Mucosa of stomach (tissue), 1 donor: ENCODE data around the gene UFM1.
"Not testable (repeated sequence)": the region's sequence is repeated elsewhere in the genome, so short reads cannot be mapped to it uniquely, and the experiment has no call there.

ENCODE experiments used
- H3K27me3 ChIP-seq: one replicate; pipeline ENCODE4 v1.7.0; 2013; ENCODE audit warnings: mild to moderate bottlenecking, low read length; ENCODE audit not compliant: control insufficient read depth, insufficient read depth
- H3K36me3 ChIP-seq: one replicate; pipeline ENCODE4 v1.7.0; 2013; ENCODE audit warnings: low read length; ENCODE audit not compliant: control insufficient read depth, insufficient read depth
- H3K4me1 ChIP-seq: one replicate; pipeline ENCODE4 v1.7.0; 2013; ENCODE audit warnings: mild to moderate bottlenecking, low read length; ENCODE audit not compliant: control insufficient read depth, insufficient read depth
- H3K4me3 ChIP-seq: one replicate; pipeline ENCODE4 v1.7.0; 2013; ENCODE audit warnings: low read length
- H3K9ac ChIP-seq: one replicate; pipeline ENCODE4 v1.7.0; 2013; ENCODE audit warnings: mild to moderate bottlenecking, low read length, moderate library complexity
- H3K9me3 ChIP-seq: one replicate; pipeline ENCODE4 v1.7.0; 2013; ENCODE audit warnings: mild to moderate bottlenecking, low read length, moderate library complexity; ENCODE audit not compliant: control insufficient read depth
- donor health status: Pancreatic carcinoma.

The UFM1 gene

GRCh38 chr13:38370096-38370495, 20.4 kb downstream of the UFM1 start:
- not testable (repeated sequence) for H3K4me1 ChIP-seq, H3K36me3 ChIP-seq, H3K27me3 ChIP-seq, H3K4me3 ChIP-seq, H3K9me3 ChIP-seq, H3K9ac ChIP-seq

DNA sequence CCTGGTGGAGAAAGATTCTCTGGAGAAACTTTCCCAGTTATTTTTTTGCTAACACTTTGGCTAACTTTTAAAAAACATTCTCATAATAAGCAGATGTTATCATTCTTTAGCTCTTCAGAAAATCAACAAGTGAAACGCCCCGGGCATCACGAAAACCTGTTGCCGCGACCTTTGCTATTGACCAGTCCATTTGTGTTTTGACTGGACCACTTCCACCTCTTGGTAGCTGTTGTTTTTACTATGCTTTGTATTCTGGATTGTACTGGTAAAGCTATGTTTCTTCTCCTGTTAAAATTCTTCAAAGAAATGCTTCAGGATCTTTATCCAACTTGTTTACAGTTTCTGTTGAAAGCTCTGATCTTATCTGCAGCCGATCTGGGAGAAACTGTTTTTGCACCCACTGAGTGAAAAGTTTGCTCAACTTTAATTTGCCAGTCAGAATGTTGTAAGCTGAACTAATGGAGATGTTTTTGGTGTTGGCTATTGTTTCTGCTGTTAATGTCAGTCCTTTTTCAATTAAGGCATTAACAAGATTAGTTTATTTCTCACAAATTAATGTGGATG, 23.3 kb downstream of the UFM1 start:
- Histone ChIP-seq H3K36me3 (no peaks in the 10 kb centered on the region), H3K4me1 (no peaks in the 10 kb centered on the region), H3K9me3 (no peaks in the 10 kb centered on the region), H3K27me3 (no peaks in the 10 kb centered on the region), H3K9ac (no peak overlapping the region), H3K4me3 (no peak overlapping the region)

DNA sequence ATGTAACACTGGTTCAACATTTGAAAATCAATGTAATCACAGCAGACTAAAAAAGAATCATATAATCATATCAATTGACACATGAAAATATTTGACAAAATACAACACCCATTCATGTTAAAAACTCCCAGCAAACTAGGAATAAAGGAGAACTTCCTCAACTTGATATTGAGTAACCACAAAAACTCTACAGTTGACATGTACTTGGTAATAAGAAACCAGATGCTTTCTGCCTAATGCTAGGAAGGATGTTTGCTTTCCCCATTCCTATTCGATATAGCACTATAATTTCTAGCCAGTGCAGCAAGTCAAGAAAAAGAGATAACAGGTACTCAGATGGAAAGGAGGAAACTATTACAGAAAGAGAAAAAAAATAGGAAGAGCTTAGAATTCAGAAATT, 26.9 kb downstream of the UFM1 start:
- Histone ChIP-seq H3K4me3 (no peak overlapping the region), H3K9ac (no peak overlapping the region), H3K9me3 (no peaks in the 10 kb centered on the region), H3K36me3 (no peaks in the 10 kb centered on the region), H3K4me1 (no peaks in the 10 kb centered on the region), H3K27me3 (no peaks in the 10 kb centered on the region)

DNA sequence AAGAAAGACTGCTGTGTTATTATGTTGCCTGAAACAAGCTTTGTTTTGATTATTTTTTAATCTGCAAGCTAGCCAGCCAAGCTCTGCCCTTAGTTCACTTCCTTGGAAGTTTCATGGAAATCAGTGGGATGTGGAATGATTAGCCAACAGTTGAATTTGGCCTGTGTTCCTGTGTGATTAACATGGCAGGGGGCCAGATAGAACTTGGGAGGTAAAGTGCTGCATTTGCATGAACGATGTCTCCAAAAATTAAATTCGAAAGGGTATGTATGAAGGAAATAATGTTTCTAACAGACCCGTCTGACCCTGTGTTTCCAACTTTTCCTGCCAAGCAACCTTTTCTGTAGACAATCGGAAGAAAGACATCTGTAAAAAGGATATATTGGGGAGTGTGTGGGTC, 32.2 kb downstream of the UFM1 start:
- H3K9ac ChIP-seq, result no peak overlapping the region
- no peaks in the 10 kb centered on the region for H3K27me3 ChIP-seq
- H3K9me3 ChIP-seq, result no peaks in the 10 kb centered on the region
- H3K36me3 ChIP-seq, result no peaks in the 10 kb centered on the region
- no peak overlapping the region for H3K4me3 ChIP-seq
- H3K4me1 ChIP-seq, result no peaks in the 10 kb centered on the region

DNA sequence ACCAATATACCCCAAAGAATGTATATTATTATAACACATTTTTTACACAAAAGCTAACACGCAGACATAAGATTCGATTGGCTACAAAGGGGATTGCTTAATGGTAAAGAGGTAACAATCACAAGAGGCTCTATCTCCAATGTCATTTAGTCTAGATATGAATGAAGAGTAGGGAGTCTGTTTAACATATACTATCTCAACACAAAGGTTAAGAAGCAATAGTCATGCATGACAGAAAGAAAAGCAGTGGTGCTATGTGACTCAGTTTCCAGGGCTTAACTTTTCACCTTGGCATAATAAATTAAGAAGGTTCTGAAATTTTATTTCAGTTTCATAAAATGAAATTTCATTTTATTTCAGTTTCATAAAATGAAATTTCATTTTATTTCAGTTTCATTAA, 33.3 kb downstream of the UFM1 start:
- Histone ChIP-seq H3K4me3 (no peak overlapping the region), H3K9ac (no peak overlapping the region), H3K36me3 (no peaks in the 10 kb centered on the region), H3K27me3 (no peaks in the 10 kb centered on the region), H3K9me3 (no peaks in the 10 kb centered on the region), H3K4me1 (no peaks in the 10 kb centered on the region)

- no peaks in the 10 kb centered on the region for H3K27me3 ChIP-seq
These were observed 34.5 kb downstream of the UFM1 start for GRCh38 chr13:38384171-38384570.

GRCh38 chr13:38385153-38385891, 35.7 kb downstream of the UFM1 start:
- Histone ChIP-seq H3K36me3 (no peaks in the 10 kb centered on the region), H3K4me1 (no peaks in the 10 kb centered on the region), H3K9me3 (no peaks in the 10 kb centered on the region), H3K4me3 (no peak overlapping the region), H3K27me3 (no peaks in the 10 kb centered on the region), H3K9ac (no peak overlapping the region)

More at GRCh38 chr13:38384171-38384570, 34.5 kb downstream of the UFM1 start:
- no peaks in the 10 kb centered on the region for H3K4me1 ChIP-seq
- H3K36me3 ChIP-seq, result no peaks in the 10 kb centered on the region
- H3K9me3 ChIP-seq, result no peaks in the 10 kb centered on the region
- H3K4me3 ChIP-seq, result no peak overlapping the region
- H3K9ac ChIP-seq, result no peak overlapping the region

DNA sequence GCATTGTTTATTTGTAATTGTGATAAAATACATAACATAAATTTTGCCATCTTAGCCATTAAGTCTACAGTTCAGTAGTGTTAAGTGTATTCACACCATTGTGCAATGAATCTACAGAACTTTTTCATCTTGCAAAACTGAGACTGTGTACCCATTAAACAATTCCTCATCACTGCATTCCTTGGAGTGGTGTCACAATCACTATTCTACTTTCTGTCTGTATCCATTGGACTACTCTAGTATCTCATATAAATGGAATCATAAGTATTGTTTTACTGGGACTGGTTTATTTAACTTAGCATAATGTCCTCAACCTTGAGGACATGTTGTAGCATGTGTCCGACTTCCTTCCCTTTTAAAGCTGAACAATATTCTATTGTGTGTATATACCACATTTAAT, 36.8 kb downstream of the UFM1 start:
- H3K4me3 ChIP-seq, result no peak overlapping the region
- H3K4me1 ChIP-seq, result no peaks in the 10 kb centered on the region
- H3K9ac ChIP-seq, result no peak overlapping the region
- H3K36me3 ChIP-seq, result no peaks in the 10 kb centered on the region
- H3K27me3 ChIP-seq, result no peaks in the 10 kb centered on the region
- no peaks in the 10 kb centered on the region for H3K9me3 ChIP-seq

DNA sequence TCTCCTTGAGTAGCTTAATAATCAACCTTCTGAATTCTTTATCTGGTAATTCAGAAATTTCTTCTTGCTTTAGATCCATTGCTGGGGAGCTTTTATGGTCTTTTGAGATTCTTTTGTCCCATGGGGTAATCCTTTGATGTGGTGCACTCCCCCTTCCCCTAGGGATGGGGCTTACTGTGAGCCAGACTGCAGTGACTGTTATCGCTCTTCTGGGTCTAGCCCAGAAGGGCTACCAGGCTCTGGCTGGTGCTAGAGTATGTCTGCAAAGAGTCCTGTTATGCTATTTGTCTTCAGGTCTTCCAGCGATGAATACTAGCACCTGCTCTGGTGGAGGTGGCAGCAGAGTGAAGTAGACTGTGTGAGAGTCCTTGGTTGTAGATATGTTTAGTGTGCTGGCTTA, 41.7 kb downstream of the UFM1 start:
- no peak overlapping the region for H3K9ac ChIP-seq
- H3K4me1 ChIP-seq, result no peaks in the 10 kb centered on the region
- no peaks in the 10 kb centered on the region for H3K36me3 ChIP-seq
- H3K27me3 ChIP-seq, result no peaks in the 10 kb centered on the region
- H3K9me3 ChIP-seq, result no peaks in the 10 kb centered on the region
- no peak overlapping the region for H3K4me3 ChIP-seq

DNA sequence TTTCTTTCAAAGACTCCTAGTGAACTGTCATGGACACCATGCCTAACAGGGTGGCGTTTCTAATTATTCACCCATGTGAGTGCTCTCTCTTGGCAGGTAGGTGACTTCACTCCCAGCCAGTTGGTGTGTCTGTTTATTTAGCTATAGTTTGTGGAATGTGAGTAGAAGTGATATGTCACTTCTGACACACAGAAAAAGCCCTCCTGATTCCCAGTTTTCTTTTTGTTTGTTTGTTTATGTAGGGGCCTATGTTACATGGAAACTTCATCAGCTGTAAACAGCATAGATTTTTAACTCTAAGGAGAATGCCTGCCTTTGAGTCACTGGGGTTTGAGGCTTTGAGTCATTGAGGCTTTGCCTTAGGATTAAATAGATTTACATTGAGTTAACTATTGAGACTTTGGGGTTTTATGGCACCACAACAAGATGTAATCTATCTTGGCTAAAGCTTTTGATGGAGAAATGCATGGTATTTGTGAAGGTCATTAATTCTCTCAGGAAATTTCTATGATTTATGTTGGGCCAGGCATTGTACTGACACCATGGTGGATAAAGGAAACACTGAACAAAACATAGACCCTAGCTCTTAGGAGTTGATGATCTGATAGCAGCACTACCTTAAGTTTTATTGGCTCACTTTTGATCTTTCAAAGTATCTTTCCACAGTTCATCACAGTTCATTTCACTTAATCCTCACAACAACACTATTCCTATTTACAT, 45.3 kb downstream of the UFM1 start:
- Histone ChIP-seq H3K36me3 (no peaks in the 10 kb centered on the region), H3K4me1 (no peaks in the 10 kb centered on the region), H3K9ac (no peak overlapping the region), H3K9me3 (no peaks in the 10 kb centered on the region), H3K27me3 (no peaks in the 10 kb centered on the region), H3K4me3 (no peak overlapping the region)

DNA sequence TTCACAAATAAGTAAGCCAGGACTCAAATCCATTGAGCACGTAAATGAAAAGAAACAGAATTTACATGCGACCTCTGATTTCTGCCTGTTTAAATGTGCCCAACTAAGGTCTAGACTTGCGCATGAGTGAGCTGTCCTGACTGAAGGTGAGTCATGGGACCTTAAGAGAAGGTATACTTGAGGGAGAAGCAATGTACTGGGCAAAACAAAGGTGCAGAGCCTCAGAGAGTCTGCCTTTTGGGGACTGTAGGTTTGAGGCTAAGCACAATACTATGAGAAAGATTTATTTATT, 45.8 kb downstream of the UFM1 start:
- Histone ChIP-seq H3K4me1 (no peaks in the 10 kb centered on the region), H3K9ac (no peak overlapping the region), H3K9me3 (no peaks in the 10 kb centered on the region), H3K4me3 (no peak overlapping the region), H3K36me3 (no peaks in the 10 kb centered on the region), H3K27me3 (no peaks in the 10 kb centered on the region)

DNA sequence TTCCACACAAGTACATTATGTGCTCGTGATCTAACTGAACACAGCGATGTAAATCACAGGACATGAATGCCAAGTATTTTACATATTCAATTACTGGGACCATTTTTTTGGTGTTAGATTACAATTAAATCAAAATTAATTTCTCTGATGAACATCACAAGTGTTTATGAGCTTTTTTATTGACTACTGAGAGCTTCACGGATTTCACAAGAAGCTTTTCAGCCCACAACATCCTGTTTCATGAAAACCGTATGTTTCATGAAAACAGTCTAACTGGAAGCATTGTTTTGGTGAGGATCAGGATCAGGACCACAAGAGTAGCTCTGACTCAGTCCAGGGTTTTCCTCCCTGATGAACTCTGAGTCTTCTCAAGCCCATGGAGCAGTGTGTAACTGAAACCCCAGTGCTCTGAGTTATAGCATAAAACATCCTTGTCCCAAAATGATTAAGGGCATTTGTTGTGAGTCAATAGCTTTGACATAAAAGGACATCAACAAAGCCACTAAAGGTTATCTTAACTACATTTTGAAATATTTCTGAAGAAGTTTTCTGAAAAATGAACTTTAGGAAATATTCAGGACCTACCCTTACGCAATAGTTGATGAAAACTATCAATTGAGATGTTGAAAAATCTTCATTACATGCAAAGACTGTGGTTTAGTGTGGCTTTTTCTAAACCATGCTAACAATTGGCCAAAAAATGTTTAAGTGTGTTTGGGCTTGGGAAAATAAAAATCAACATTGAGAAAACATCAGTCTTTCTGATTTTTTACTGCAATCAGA, 49.3 kb downstream of the UFM1 start:
- Histone ChIP-seq H3K4me1 (no peaks in the 10 kb centered on the region), H3K9me3 (no peaks in the 10 kb centered on the region), H3K9ac (no peak overlapping the region), H3K4me3 (no peak overlapping the region), H3K36me3 (no peaks in the 10 kb centered on the region), H3K27me3 (no peaks in the 10 kb centered on the region)
